Hepatocyte (in vitro differentiated cells): ENCODE results near the gene NPAS3. TPM values are rescaled to one million over a fixed set of nuclear protein-coding genes. Genes with fewer than 3 reads are reported as not detected.

Experiments used
- DNase-seq: peaks from one replicate; pipeline ENCODE4 v3.0.0-alpha.2; 2016; ENCODE audit warnings: low spot score
- H2AFZ ChIP-seq: fragments of 200-600 bp; sonication (generic); 2 replicates; pipeline ENCODE4 v1.6.0; 2016; ENCODE audit warnings: antibody characterized with exemption, mild to moderate bottlenecking
- H3K27ac ChIP-seq: fragments of 200-600 bp; sonication (generic); 2 replicates; pipeline ENCODE4 v1.5.1; 2016; ENCODE audit warnings: mild to moderate bottlenecking
- H3K27me3 ChIP-seq: fragments of 200-600 bp; sonication (generic); 2 replicates; pipeline ENCODE4 v1.6.1; 2016
- H3K36me3 ChIP-seq: fragments of 200-600 bp; sonication (generic); replicated peaks from 2 replicates; pipeline ENCODE4 v1.5.1; 2016; ENCODE audit warnings: low read depth; ENCODE audit not compliant: insufficient read depth
- H3K4me1 ChIP-seq: fragments of 200-600 bp; sonication (generic); 2 replicates; pipeline ENCODE4 v1.5.1; 2016; ENCODE audit warnings: mild to moderate bottlenecking, moderate library complexity; ENCODE audit not compliant: insufficient read depth
- H3K4me2 ChIP-seq: fragments of 200-600 bp; sonication (generic); 2 replicates; pipeline ENCODE4 v1.6.0; 2016
- H3K4me3 ChIP-seq: fragments of 200-600 bp; sonication (generic); 2 replicates; pipeline ENCODE4 v1.5.1; 2016; ENCODE audit warnings: mild to moderate bottlenecking
- H3K79me2 ChIP-seq: fragments of 200-600 bp; sonication (generic); 2 replicates; pipeline ENCODE4 v1.6.0; 2017; ENCODE audit warnings: mild to moderate bottlenecking
- H3K9me2 ChIP-seq: fragments of 200-600 bp; sonication (generic); replicated peaks from 2 replicates; pipeline ENCODE4 v1.6.0; 2017; ENCODE audit warnings: mild to moderate bottlenecking; ENCODE audit not compliant: insufficient read depth
- H3K9me3 ChIP-seq: fragments of 200-600 bp; sonication (generic); 2 replicates; pipeline ENCODE4 v1.5.1; 2016; ENCODE audit warnings: low read depth, mild to moderate bottlenecking
- H4K20me1 ChIP-seq: fragments of 200-600 bp; sonication (generic); 2 replicates; pipeline ENCODE4 v1.6.0; 2016; ENCODE audit warnings: mild to moderate bottlenecking; ENCODE audit not compliant: insufficient read depth, poor library complexity, severe bottlenecking
- EZH2 ChIP-seq: fragments of 200-600 bp; sonication (generic); IDR thresholded peaks from 2 replicates; pipeline ENCODE4 v1.6.1; 2016; ENCODE audit warnings: antibody characterized with exemption, mild to moderate bottlenecking, borderline replicate concordance
- EZH2phosphoT487 ChIP-seq: fragments of 200-600 bp; sonication (generic); IDR thresholded peaks from one replicate; pipeline ENCODE4 v1.6.1; 2018; ENCODE audit warnings: antibody characterized with exemption, mild to moderate bottlenecking, low read depth, moderate library complexity; ENCODE audit not compliant: unreplicated experiment, severe bottlenecking
- WGBS: methylation state at CpG from one replicate; pipeline ENCODE4 v1.1.6; 2016; ENCODE audit warnings: low lambda C conversion rate; ENCODE audit errors: missing lambda C conversion rate; 5-methylcytosine and 5-hydroxymethylcytosine counted together
- polyA plus RNA-seq: library from polyadenylated mRNA; unstranded; fragments of >200 nt; fragmentation: Nextera tagmentation; extraction: Ambion mirVana; gene quantifications from 2 replicates; pipeline ENCODE4 v1.2.1, GENCODE V29; 2016
- total RNA-seq: library from RNA; depleted of rRNA; stranded (reverse); fragments of >200 nt; gene quantifications from 2 replicates; pipeline ENCODE4 v1.2.3, GENCODE V29; 2014
- TF ChIP-seq, protein P1 (sequence below): fragments of 200-600 bp; sonication (generic); IDR thresholded peaks from 2 replicates; pipeline ENCODE4 v1.5.1; 2016; ENCODE audit warnings: antibody characterized with exemption, mild to moderate bottlenecking; ENCODE audit not compliant: poor library complexity

The NPAS3 gene
- total and polyA plus RNA-seq, 2 experiments from 2014 or later, result 0.11 to 1.1 TPM

DNA sequence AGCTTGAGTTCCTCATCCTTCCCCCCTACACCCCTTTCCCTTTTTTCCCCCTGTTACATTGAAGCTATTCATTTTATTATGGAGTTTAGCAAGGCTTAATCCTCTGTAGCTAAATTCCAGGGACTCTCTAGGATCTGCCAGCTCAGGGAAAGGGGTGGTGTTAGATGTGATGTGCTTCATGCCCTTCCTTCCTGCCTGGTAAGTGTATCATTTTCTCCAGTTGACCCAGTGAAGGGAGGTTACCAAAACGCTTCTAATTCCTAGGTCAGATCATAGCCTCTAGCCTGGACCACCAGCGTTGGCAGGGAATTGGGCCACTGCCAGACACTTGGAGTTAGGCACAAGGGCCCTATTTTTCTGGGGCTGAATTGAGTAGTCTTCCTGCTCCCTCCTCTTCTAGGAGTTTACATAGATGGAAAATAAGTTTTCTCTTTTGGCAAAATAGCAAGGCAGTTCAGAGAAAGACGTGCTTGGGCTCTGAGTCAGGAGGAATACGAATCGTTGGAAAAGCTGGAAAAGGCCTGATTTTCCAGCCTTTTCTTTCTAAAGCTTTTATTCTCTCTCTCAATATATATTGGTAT is 88.3 kb downstream of the NPAS3 start:
- Histone ChIP-seq H4K20me1 (no peaks in the 10 kb centered on the region), H3K9me2 (no peaks in the 10 kb centered on the region), H3K4me2 (no peak overlapping the region), H3K27me3 (no peaks in the 10 kb centered on the region), H2AFZ (no peak overlapping the region), H3K27ac (no peak overlapping the region), H3K9me3 (no peaks in the 10 kb centered on the region), H3K36me3 (no peaks in the 10 kb centered on the region), H3K4me3 (no peak overlapping the region), H3K79me2 (no peaks in the 10 kb centered on the region), H3K4me1 (no peaks in the 10 kb centered on the region)
- TF ChIP-seq EZH2 (no peak), EZH2phosphoT487 (no peak)
- TF ChIP-seq, protein P1, sequence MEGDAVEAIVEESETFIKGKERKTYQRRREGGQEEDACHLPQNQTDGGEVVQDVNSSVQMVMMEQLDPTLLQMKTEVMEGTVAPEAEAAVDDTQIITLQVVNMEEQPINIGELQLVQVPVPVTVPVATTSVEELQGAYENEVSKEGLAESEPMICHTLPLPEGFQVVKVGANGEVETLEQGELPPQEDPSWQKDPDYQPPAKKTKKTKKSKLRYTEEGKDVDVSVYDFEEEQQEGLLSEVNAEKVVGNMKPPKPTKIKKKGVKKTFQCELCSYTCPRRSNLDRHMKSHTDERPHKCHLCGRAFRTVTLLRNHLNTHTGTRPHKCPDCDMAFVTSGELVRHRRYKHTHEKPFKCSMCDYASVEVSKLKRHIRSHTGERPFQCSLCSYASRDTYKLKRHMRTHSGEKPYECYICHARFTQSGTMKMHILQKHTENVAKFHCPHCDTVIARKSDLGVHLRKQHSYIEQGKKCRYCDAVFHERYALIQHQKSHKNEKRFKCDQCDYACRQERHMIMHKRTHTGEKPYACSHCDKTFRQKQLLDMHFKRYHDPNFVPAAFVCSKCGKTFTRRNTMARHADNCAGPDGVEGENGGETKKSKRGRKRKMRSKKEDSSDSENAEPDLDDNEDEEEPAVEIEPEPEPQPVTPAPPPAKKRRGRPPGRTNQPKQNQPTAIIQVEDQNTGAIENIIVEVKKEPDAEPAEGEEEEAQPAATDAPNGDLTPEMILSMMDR, result no peak
- 90% methylated on average over 5 of the region's 5 CpGs for WGBS
- DNase-seq, result no peak

DNA sequence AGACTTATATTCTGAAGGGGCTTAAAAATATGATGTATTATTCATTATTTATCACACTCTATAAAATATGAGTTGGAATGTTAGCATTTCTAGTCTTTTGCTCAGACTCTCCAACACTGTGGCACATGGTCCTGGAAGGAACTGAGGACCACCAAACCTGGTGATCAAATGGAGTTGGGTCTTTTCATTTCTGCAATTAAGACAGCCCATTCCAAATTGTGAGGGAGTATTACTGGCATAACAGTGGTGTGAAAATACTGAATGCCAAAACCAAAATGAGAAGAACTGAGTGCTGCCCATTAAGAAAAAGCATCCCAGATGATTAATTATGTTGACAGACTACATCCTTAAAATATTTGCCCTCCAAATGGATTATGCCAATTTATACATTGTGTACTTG is 90.8 kb downstream of the NPAS3 start:
- Histone ChIP-seq H4K20me1 (no peaks in the 10 kb centered on the region), H3K79me2 (no peaks in the 10 kb centered on the region), H3K9me2 (no peaks in the 10 kb centered on the region), H3K4me2 (no peak overlapping the region), H2AFZ (no peak overlapping the region), H3K9me3 (no peaks in the 10 kb centered on the region), H3K36me3 (no peaks in the 10 kb centered on the region), H3K4me1 (no peaks in the 10 kb centered on the region), H3K27ac (no peak overlapping the region), H3K4me3 (no peak overlapping the region), H3K27me3 (no peaks in the 10 kb centered on the region)
- no peak for DNase-seq
- TF ChIP-seq, protein P1, result no peak
- no peak for TF ChIP-seq EZH2phosphoT487
- TF ChIP-seq EZH2, result no peak

GRCh38 chr14:33030386-33030785 is 91.7 kb downstream of the NPAS3 start:
- Histone ChIP-seq H3K27me3 (no peaks in the 10 kb centered on the region), H4K20me1 (no peaks in the 10 kb centered on the region), H3K4me3 (no peak overlapping the region), H3K36me3 (no peaks in the 10 kb centered on the region), H3K4me2 (no peak overlapping the region), H3K4me1 (no peaks in the 10 kb centered on the region), H3K9me3 (no peaks in the 10 kb centered on the region), H3K9me2 (no peaks in the 10 kb centered on the region), H3K79me2 (no peaks in the 10 kb centered on the region), H2AFZ (no peak overlapping the region), H3K27ac (no peak overlapping the region)
- TF ChIP-seq, protein P1, result no peak
- TF ChIP-seq EZH2phosphoT487, result no peak
- TF ChIP-seq EZH2, result no peak
- DNase-seq, result no peak
- 91% methylated on average over 4 of the region's 4 CpGs for WGBS
